Measurements from ENCODE around the gene AGAP9. TPM values are rescaled to one million over a fixed set of nuclear protein-coding genes. Genes with fewer than 3 reads are reported as not detected.
A peak's percentile ranks its signal among the peaks of the same experiment; 100 is the strongest.
"Not testable (repeated sequence)": the region's sequence is repeated elsewhere in the genome, so short reads cannot be mapped to it uniquely, and the experiment has no call there.

The AGAP9 gene
- 8.4 to 14.2 TPM (median 12.9 TPM) in 3 replicates for total RNA-seq (2021)
- percentile 69 among the genes with signal in this experiment for Bru-seq, nascent RNA
- long read RNA-seq, experiment 1, partial matches to known transcripts, result 3 of 6 reads
- long read RNA-seq, experiment 1, other reads (novel, unspliced or antisense), result 2 of 6 reads
- long read RNA-seq, experiment 2, partial matches to known transcripts, result 2 of 6 reads
- long read RNA-seq, experiment 2, other reads (novel, unspliced or antisense), result 4 of 6 reads
- long read RNA-seq, experiment 3, result 0 reads

DNA sequence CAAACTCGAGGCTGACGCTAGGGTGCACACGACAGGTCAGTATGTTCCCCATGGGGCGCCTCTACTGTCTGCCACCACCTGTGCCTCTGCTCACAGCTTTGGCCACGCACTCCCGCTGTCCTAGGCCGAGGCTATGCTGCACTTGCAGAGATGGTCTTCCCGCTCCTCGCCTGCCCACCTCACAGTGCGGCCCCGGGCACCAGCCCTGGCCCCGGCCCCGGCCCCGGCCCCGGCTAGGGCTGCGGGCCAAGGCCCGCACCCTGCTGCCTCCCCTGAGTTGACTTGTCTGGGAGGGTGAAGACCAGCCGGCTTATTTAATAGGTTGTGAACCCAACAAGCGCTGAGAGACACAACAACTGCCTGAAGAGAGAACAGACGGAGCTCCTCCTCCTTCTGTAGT is at the start of gene AGAP9:
Gene AGAP9 (minus strand): TSS at position 164 of the 400 bp plus-strand sequence. CDS start 112 bp downstream, at position 52.
- H3K4me3 Mint-ChIP-seq; H3K27me3 Mint-ChIP-seq (ENCODE audit: low read depth); DNase-seq (ENCODE audit: low spot score); POLR2A ChIA-PET; ATAC-seq; H3K4me1 Mint-ChIP-seq; CTCF ChIA-PET; H3K9me3 Mint-ChIP-seq; H3K27ac Mint-ChIP-seq; H3K36me3 Mint-ChIP-seq: not testable (repeated sequence)

DNA sequence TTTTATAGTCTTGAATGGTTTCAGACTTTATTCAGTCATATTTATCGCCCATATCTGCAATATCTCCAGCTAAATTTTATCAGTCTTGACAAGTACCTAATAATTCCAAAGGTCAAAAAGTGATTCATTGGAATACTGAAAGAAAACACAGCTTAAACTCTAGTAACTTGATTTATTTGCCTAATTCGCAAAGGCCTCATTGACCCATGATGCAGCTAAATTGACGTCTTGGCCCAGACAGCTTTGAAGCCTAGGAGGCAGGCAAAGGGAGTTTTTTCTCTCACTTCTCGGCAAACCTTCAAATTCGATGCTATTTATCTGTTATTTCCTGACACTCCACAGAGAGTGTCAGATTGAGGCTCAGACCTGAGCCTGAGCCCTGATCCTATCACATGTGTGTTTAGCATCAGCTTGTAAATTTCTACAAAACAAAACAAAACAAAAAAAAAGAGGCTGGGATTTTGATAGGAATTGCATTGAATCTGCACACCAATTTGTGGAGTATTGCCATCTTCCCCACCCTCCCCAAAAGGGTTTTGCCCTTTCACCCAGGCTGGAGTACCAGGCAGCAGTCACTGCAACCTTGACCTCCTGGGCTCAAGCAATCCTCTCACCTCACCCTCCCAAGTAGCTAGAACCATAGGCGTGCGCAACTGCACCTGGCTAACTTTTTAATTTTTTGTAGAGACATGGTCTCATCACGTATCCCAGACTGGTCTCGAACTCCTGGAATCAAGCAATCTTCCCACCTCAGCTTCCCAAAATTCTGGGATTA is 47.9 kb upstream of the AGAP9 start:
- H3K36me3 Mint-ChIP-seq, H3K4me1 Mint-ChIP-seq: not testable (repeated sequence)

DNA sequence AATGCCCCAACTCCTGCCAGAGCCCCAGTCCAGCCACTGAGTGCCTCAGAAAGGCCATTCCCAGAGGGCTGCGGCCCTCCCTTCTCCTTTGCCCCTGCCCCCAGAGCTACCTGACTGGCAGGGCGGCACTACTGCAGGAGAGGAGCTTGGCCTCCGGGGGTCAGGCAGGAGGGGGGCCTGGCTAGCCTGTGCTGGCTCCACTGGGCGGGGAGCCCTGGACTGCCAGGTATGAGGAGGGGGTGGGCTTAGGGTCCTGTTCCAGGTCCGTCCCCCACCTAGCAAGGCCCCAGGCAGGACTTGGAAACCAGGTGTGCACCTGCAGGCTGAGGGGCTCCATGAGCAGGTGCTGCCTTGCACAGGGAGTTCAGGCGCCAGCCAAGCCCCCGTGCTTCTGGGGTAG is 43.3 kb upstream of the AGAP9 start:
- CTCF ChIA-PET; H3K36me3 Mint-ChIP-seq; H3K9me3 Mint-ChIP-seq; H3K4me1 Mint-ChIP-seq; POLR2A ChIA-PET; DNase-seq (ENCODE audit: low spot score); H3K4me3 Mint-ChIP-seq; H3K27ac Mint-ChIP-seq; H3K27me3 Mint-ChIP-seq (ENCODE audit: low read depth): not testable (repeated sequence)
- ATAC-seq, result peak; percentile 86

More for the DNA sequence above, 47.9 kb upstream of the AGAP9 start:
- H3K27me3 Mint-ChIP-seq (ENCODE audit: low read depth); ATAC-seq; H3K9me3 Mint-ChIP-seq; DNase-seq (ENCODE audit: low spot score); POLR2A ChIA-PET; H3K4me3 Mint-ChIP-seq; H3K27ac Mint-ChIP-seq; CTCF ChIA-PET: not testable (repeated sequence)

DNA sequence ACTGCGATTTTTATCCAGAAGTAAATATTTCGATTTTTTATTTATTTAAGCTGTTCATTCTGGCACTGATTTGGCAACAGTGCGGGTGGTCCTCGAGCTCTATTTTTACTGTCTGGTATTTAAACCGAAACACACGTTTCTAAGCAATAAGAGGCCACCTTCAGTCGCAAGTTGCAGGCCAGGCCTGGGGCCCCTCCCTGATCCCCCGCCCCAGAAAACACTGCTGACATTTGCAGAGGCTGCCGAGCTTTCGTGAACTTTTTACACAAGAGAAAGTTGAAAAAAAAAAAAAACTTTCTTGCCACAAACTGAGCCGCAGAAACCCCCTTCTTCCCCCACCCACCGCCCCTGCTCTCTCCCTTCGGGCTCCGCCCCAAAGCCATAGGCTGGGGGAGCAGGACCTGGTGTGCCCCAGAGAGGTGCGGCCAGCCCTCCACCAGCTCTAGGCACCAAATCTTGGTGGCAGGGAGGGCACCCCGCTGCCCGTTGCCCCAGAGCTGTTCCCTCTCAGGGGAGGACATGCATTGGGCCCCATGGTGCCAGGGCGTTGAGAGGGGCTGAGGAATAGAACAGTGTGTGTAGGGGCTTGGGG is 42.8 kb upstream of the AGAP9 start:
- CTCF ChIA-PET; H3K36me3 Mint-ChIP-seq; H3K4me1 Mint-ChIP-seq; DNase-seq (ENCODE audit: low spot score); H3K9me3 Mint-ChIP-seq; POLR2A ChIA-PET; H3K4me3 Mint-ChIP-seq; H3K27me3 Mint-ChIP-seq (ENCODE audit: low read depth); H3K27ac Mint-ChIP-seq: not testable (repeated sequence)
- peak; percentile 27; the same call in 1 of the 2 replicates for ATAC-seq

DNA sequence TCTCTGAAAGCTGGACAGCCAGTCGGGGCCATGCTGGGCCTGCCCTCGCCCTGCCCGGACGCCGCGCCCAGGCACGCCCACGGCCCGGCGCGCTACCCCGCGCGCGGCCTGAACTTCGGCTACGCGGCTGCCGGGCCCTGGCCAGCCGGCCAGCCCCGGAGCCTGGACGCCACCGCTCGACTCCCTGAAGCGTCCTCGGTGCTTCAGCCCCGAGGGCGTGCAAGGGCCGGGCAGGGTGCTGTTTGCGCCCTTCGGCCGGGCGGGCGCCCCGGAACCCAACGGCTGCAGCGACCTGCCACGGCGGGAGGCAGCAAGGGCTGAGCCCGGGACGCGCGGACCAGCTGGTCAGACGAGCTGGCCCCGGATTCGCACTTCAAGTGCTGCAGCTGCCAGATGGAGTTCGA is 42.1 kb upstream of the AGAP9 start:
- H3K4me3 Mint-ChIP-seq; DNase-seq (ENCODE audit: low spot score); CTCF ChIA-PET; POLR2A ChIA-PET; H3K27me3 Mint-ChIP-seq (ENCODE audit: low read depth); ATAC-seq; H3K27ac Mint-ChIP-seq; H3K4me1 Mint-ChIP-seq; H3K36me3 Mint-ChIP-seq; H3K9me3 Mint-ChIP-seq: not testable (repeated sequence)

DNA sequence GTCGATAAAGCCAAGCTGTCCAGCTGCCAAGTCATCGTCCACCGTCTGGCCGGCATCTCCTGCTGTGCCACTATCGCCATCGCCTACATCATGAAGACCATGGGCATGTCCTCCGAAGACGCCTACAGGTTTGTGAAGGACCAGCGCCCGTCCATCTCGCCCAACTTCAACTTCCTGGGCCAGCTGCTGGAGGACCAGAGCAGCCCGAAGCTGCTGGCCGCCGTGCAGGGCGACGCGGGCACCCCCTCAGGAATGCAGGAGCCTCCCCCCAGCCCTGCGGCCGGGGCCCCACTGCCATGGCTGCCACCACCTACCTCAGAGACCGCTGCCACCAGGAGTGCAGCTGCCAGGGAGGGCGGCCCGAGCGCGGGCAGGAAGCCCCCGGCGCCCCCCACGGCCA is 41.5 kb upstream of the AGAP9 start:
- DNase-seq (ENCODE audit: low spot score); H3K4me3 Mint-ChIP-seq; H3K36me3 Mint-ChIP-seq; H3K27me3 Mint-ChIP-seq (ENCODE audit: low read depth); POLR2A ChIA-PET; H3K9me3 Mint-ChIP-seq; CTCF ChIA-PET; H3K4me1 Mint-ChIP-seq; H3K27ac Mint-ChIP-seq; ATAC-seq: not testable (repeated sequence)

DNA sequence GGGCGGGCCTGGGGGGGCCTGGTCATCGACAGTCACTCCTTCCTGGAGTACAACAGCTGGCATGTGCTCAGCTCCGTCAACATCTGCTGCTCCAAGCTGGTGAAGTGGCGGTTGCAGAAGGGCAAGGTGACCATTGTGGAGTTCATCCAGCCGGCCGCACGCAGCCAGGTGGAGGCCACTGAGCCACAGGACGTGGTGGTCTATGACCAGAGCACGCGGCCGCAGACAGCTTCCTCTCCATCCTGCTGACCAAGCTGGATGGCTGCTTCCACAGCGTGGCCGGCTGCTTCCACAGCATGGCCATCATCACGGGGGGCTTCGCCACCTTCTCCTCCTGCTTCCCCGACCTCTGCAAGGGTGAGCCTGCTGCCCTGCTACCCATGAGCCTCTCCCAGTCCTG is 40.9 kb upstream of the AGAP9 start:
- CTCF ChIA-PET; H3K4me3 Mint-ChIP-seq; H3K27ac Mint-ChIP-seq; H3K27me3 Mint-ChIP-seq (ENCODE audit: low read depth); H3K36me3 Mint-ChIP-seq; ATAC-seq; H3K4me1 Mint-ChIP-seq; H3K9me3 Mint-ChIP-seq; DNase-seq (ENCODE audit: low spot score); POLR2A ChIA-PET: not testable (repeated sequence)

DNA sequence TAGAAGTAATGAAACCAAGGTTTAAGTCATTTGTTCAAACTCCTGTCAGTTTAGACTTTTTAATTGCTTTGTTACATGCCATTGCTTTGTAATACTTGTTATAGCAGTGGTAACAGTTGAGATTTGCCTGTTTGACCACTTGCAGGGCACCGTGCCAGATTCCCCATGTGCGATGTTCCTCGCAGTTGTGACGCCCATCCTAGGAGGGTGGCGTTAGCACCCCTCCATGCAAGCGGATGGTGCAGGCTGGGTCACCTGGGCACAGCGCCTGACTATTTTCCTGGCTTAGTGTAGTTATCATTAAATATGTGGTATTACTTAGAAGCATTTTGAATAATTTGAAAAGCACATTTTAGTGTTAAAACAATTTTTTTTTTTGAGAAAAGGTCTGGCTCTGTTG is 37.0 kb upstream of the AGAP9 start:
- POLR2A ChIA-PET, H3K9me3 Mint-ChIP-seq: not testable (repeated sequence)

DNA sequence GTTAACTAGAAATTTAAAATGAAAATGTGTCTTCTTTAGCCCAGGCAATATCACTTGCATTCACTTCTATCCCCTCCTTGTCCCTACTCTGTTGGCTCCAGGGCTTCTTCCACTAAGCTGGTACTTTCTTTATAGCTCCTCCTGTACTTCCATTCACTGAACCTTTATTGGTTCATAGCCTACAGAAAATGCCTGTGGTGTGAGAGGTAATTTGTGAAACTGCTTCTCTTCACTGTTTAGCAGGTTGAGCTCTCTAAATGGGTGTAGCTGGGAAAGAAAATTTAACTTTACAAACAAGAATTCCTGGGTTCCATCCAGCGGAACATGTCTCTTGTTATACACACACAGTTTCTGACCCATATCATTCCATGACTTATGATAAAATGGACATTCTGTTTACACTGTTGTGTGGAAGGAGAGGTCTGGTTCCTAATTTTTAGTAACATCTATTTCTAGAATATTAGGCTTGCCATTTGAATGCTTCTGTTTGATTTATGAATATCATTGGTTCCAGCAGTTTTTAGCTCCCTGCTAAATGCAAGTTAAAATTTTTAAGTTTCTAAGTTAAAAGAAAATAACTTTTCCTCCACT is 36.4 kb upstream of the AGAP9 start:
- H3K4me3 Mint-ChIP-seq; DNase-seq (ENCODE audit: low spot score); H3K27ac Mint-ChIP-seq; H3K4me1 Mint-ChIP-seq; POLR2A ChIA-PET; H3K27me3 Mint-ChIP-seq (ENCODE audit: low read depth); CTCF ChIA-PET; H3K9me3 Mint-ChIP-seq; H3K36me3 Mint-ChIP-seq; ATAC-seq: not testable (repeated sequence)

More for the DNA sequence above, 37.0 kb upstream of the AGAP9 start:
- DNase-seq (ENCODE audit: low spot score); H3K27ac Mint-ChIP-seq; CTCF ChIA-PET; H3K27me3 Mint-ChIP-seq (ENCODE audit: low read depth); H3K4me3 Mint-ChIP-seq; ATAC-seq; H3K36me3 Mint-ChIP-seq; H3K4me1 Mint-ChIP-seq: not testable (repeated sequence)

DNA sequence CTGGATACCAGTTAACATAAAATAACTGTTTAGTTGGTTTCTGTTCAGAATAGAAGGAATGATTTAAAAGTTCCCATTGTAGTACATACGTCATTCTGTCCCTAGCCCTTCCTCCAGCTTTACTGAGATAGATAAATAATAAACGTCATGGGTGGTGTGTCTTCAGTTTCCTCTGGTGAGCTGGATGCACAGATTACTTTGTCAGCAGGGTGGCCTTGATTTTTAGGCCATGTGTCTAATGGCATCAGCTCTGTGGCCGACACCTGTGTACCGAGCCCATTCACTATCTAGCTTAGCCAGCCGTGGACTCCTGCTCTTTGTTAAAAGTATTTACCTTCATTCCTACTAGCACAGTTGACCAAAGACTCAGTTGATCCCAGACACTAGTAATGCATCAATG is 34.7 kb upstream of the AGAP9 start:
- CTCF ChIA-PET; H3K27me3 Mint-ChIP-seq (ENCODE audit: low read depth); DNase-seq (ENCODE audit: low spot score); H3K27ac Mint-ChIP-seq; ATAC-seq; H3K4me1 Mint-ChIP-seq; H3K4me3 Mint-ChIP-seq; H3K9me3 Mint-ChIP-seq; H3K36me3 Mint-ChIP-seq: not testable (repeated sequence)
- POLR2A ChIA-PET, result interaction anchor here (0.6 kb wide), 1 partner anchor 752 kb away, joined by 3 read pairs; no protein-coding TSS in a partner anchor

DNA sequence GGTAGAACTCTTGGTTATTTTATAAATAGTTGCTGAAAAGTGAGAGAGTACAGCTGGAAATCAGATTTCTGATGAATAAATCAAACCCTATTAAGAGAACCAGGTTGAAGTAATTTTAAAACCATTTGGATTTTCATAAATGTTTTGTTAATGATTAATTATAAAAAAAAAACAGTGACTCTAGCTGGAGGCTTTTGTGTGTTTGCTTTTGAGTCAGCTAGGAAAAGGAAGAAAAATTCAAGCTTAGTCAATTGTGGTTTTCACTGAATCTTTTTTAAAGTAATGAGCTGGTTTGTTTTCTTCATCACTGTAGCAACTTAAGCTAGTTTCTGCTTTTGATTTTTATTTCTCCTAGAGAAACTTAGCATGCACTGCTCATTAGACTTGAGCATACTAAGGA is 34.2 kb upstream of the AGAP9 start:
- ATAC-seq; H3K27me3 Mint-ChIP-seq (ENCODE audit: low read depth); H3K4me1 Mint-ChIP-seq; CTCF ChIA-PET; H3K36me3 Mint-ChIP-seq; DNase-seq (ENCODE audit: low spot score); H3K9me3 Mint-ChIP-seq; H3K4me3 Mint-ChIP-seq; H3K27ac Mint-ChIP-seq; POLR2A ChIA-PET: not testable (repeated sequence)

DNA sequence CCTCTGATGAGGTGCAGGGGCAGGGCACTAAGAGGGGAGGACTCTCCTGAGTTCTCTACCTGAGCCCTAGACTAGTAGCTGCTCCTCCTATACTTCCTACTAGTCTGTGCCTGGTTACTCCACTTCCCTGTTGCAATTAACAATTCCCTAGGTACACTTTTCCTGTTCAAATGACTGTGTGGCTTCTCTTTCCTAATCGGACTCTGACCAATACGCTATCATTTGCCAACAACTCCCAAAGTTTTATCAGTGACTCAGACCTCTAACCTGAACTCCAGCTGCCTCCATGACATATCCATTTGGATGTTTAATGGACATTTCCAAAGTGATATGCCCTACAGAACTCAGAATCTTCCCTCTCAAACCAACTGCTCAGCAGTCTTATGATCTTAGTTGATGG is 31.9 kb upstream of the AGAP9 start:
- H3K4me3 Mint-ChIP-seq; H3K9me3 Mint-ChIP-seq; POLR2A ChIA-PET; H3K36me3 Mint-ChIP-seq; H3K27me3 Mint-ChIP-seq (ENCODE audit: low read depth); H3K4me1 Mint-ChIP-seq; ATAC-seq; H3K27ac Mint-ChIP-seq; DNase-seq (ENCODE audit: low spot score); CTCF ChIA-PET: not testable (repeated sequence)

Data from WTC11 (cell line).